T-helper 2 cell treated with Interferon-gamma antibody and Interleukin-4, amounts not matched to agents 5 μg/mL and 100 μg/mL, for 36 hours (primary cell): ENCODE results near the gene MYL5.
"Not testable (repeated sequence)": the region's sequence is repeated elsewhere in the genome, so short reads cannot be mapped to it uniquely, and the experiment has no call there.

Experiments
- DNase-seq: peaks from one replicate; pipeline ENCODE4 v3.0.0; 2021; ENCODE audit warnings: low spot score
- H3K27ac Mint-ChIP-seq: one replicate; pipeline ENCODE4 v1.8.0; 2021; ENCODE audit warnings: mild to moderate bottlenecking, mixed read lengths
- H3K27me3 Mint-ChIP-seq: one replicate; pipeline ENCODE4 v1.8.0; 2021; ENCODE audit warnings: low read depth, mixed read lengths
- H3K36me3 Mint-ChIP-seq: one replicate; pipeline ENCODE4 v1.8.0; 2021; ENCODE audit warnings: low read depth, mixed read lengths
- H3K4me1 Mint-ChIP-seq: one replicate; pipeline ENCODE4 v1.8.0; 2021; ENCODE audit warnings: low read depth, mixed read lengths
- H3K4me3 Mint-ChIP-seq: one replicate; pipeline ENCODE4 v1.8.0; 2022; ENCODE audit warnings: mild to moderate bottlenecking, moderate library complexity, mixed read lengths
- H3K9me3 Mint-ChIP-seq: one replicate; pipeline ENCODE4 v1.8.0; 2021; ENCODE audit warnings: mixed read lengths

Gene MYL5

DNA sequence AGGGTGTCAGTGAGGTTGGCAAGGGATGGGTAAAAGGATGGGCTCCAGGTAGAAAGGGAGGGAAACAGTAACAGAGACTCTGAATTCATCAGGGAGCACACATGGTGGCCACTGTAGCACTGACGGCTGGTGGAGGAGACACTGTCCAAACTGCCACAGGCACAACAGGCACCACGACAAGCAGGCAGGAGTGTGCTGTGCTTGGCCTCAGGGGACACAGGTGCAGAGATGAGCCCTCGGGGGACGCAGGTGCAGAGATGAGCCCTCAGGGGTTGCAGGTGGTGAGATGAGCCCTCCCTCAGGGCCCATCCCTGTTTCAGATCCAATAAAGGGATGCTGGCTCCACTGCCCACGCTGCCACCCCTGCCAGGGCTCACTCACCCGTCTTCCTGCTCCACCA is 41.4 kb upstream of the MYL5 start:
- Mint-ChIP-seq H3K27ac (no peak overlapping the region), H3K9me3 (peaks cover 20% of the 10 kb centered on the region), H3K4me3 (no peak overlapping the region), H3K4me1 (no peaks in the 10 kb centered on the region), H3K36me3 (no peaks in the 10 kb centered on the region), H3K27me3 (no peaks in the 10 kb centered on the region)
- DNase-seq: no peak

DNA sequence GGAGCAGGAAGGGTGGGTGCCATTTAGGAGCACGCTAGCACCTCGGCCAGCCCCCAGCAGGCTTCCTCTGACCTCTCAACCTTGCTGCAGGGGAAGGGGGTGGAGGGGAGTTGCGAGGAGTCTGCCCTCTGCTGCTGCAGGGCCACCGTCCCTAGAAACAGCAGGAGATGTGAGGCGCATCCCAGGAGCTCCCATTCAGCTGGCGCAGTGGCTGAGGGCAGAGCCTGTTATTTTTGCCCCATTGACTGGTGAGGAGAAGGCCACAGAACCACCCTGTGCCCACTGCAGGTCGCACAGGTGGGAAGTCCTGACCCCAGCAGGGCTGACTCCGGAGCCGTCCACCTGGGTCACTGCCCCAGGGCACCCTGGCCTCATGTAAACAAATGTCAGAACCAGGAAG is 40.9 kb upstream of the MYL5 start:
- no peak overlapping the region for H3K4me3 Mint-ChIP-seq
- no peaks in the 10 kb centered on the region for H3K27me3 Mint-ChIP-seq

DNA sequence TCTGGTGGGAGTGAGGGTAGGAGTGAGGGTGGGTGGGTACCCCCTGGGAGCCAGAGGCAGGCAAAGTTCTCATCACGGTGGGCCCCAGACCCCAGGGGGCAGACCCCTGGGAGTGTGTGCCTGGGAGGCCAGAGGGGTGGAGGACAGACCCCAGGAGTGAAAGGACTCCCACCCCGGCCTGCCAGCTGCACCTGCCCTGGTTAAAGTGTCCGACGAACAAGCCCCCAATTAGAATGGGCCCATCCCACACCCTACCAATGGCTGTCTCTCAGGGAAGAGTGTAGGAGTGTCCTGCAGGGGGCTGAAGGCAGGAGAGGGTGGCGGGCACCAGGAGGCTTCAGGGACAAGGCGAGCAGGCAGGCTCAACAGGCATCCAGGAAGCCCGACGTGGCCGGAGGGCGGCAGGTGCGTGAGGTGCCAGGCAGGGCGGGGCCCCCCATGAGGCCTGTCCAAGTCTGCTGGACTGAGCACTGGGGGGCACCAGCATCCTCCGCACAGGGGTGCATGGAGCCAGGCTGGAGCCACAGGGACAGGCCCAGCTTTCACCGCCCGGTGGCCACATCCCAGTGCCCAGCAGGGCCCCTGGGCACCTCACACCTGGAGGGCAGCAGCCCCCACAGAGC is 40.3 kb upstream of the MYL5 start:
- Mint-ChIP-seq H3K27ac (no peak overlapping the region), H3K27me3 (no peaks in the 10 kb centered on the region), H3K9me3 (peaks cover 20% of the 10 kb centered on the region), H3K4me1 (no peaks in the 10 kb centered on the region), H3K36me3 (no peaks in the 10 kb centered on the region), H3K4me3 (no peak overlapping the region)
- DNase-seq: no peak

More for the DNA sequence above, 40.9 kb upstream of the MYL5 start:
- no peaks in the 10 kb centered on the region for H3K4me1 Mint-ChIP-seq
- H3K36me3 Mint-ChIP-seq: no peaks in the 10 kb centered on the region
- H3K9me3 Mint-ChIP-seq: peaks cover 20% of the 10 kb centered on the region
- H3K27ac Mint-ChIP-seq: no peak overlapping the region
- DNase-seq: no peak

GRCh38 chr4:634599-634985 is 39.8 kb upstream of the MYL5 start:
- Mint-ChIP-seq H3K27me3 (no peaks in the 10 kb centered on the region), H3K4me3 (no peak overlapping the region), H3K9me3 (peaks cover 20% of the 10 kb centered on the region), H3K27ac (no peak overlapping the region), H3K4me1 (no peaks in the 10 kb centered on the region), H3K36me3 (no peaks in the 10 kb centered on the region)
- no peak for DNase-seq

DNA sequence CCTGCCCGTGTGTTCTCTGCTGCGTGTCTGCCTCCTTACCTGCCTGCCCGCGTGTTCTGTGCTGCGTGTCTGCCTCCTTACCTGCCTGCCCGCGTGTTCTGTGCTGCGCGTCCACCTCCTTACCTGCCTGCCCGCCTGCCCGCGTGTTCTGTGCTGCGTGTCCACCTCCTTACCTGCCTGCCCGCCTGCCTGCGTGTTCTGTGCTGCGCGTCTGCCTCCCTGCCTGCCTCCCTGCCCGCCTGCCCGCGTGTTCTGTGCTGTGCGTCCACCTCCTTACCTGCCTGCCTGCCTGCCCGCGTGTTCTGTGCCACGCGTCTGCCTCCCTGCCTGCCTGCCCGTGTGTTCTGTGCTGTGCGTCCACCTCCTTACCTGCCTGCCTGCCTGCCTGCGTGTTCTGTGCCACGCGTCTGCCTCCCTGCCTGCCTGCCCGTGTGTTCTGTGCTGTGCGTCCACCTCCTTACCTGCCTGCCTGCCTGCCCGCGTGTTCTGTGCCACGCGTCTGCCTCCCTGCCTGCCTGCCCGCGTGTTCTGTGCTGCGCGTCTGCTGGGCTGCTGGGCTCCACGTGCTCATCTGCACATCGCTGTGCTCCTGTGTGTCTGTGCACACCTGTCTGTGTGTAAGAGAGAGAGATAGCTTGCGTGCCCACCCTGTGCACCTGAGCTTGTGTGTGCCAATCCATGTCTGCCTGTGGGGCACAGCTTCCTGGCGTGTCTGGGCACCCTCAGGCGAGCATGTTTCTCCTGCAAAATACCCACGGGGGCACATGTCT is 39.1 kb upstream of the MYL5 start:
- not testable (repeated sequence) for H3K4me1 Mint-ChIP-seq

GRCh38 chr4:635851-636627 is 38.3 kb upstream of the MYL5 start:
- H3K9me3 Mint-ChIP-seq: peaks cover 16% of the 10 kb centered on the region
- no peaks in the 10 kb centered on the region for H3K36me3 Mint-ChIP-seq
- no peak overlapping the region for H3K27ac Mint-ChIP-seq
- no peak for DNase-seq
- no peaks in the 10 kb centered on the region for H3K4me1 Mint-ChIP-seq
- H3K4me3 Mint-ChIP-seq: no peak overlapping the region
- H3K27me3 Mint-ChIP-seq: no peaks in the 10 kb centered on the region

More for the DNA sequence above, 39.1 kb upstream of the MYL5 start:
- DNase-seq, H3K27ac Mint-ChIP-seq, H3K27me3 Mint-ChIP-seq, H3K36me3 Mint-ChIP-seq, H3K4me3 Mint-ChIP-seq: not testable (repeated sequence)
- peaks cover 20% of the 10 kb centered on the region for H3K9me3 Mint-ChIP-seq

DNA sequence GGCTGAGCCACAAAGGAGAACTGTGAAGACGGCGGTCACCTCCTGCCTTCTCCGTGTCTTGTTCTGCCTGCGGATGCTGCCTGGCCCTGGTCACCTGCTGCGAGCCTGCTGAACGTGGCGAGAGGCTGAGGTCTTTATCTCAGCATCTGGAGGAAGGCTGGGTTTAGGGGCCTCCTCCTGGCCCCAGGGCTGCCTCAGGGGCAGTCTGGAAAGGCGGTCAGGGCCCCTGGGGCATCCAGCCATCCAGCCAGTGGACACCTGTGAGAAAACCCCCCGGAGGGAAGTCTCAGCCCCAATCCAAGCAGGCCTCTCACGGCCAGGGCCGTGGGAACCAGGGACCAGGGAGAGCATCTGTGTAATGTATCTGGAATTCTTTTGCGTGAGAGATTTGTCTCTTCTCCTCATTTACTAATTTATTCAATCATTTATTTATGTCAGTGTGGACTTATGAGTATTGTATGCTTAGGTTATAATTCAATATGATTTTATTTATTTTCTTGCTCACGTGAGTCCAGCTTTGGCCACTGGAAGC is 37.6 kb upstream of the MYL5 start:
- no peak overlapping the region for H3K4me3 Mint-ChIP-seq
- DNase-seq: no peak
- no peak overlapping the region for H3K27ac Mint-ChIP-seq
- H3K36me3 Mint-ChIP-seq: no peaks in the 10 kb centered on the region
- no peaks in the 10 kb centered on the region for H3K4me1 Mint-ChIP-seq
- H3K27me3 Mint-ChIP-seq: no peaks in the 10 kb centered on the region
- H3K9me3 Mint-ChIP-seq: peaks cover 11% of the 10 kb centered on the region

DNA sequence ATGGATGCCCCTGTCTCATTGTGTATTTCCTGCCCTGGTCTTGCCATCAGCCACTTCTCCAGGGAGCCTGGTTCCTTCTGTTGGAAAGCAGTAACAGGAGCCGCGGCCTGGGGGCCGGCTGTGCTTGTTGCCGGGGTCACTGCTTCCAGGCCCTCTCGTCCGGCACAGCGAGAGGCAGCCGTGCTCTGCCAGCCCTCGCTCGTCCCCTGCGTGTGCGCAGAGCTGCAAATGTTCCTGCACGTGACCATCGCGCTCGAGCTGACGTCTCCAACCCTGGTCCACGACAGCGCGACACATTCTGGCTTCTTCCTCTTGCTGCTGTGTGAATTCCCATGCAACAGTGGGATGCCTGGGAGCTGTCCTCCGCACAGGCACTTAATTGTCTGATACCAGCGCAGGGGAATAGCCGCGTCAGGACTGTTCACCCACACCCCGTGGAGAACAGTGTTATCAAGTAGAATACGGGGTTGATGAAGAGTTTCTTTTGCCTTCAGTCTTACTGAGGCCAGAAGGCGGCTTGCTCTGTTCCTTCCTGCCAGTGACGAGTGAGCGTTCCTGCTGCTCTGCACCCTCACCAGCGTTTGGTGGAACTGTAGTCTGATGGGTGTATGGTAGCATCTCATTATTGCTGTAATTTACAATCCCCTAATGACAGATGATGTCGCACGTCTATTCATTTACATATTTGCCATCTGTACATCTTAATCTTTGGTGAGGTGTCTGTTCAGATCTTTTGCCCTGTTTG is 36.6 kb upstream of the MYL5 start:
- H3K27me3 Mint-ChIP-seq: no peaks in the 10 kb centered on the region
- peaks cover 2% of the 10 kb centered on the region for H3K9me3 Mint-ChIP-seq
- H3K4me3 Mint-ChIP-seq: no peak overlapping the region
- H3K27ac Mint-ChIP-seq: no peak overlapping the region
- no peak for DNase-seq
- no peaks in the 10 kb centered on the region for H3K4me1 Mint-ChIP-seq
- H3K36me3 Mint-ChIP-seq: no peaks in the 10 kb centered on the region

GRCh38 chr4:642366-642765 is 32.0 kb upstream of the MYL5 start:
- H3K4me3 Mint-ChIP-seq, DNase-seq, H3K27me3 Mint-ChIP-seq, H3K36me3 Mint-ChIP-seq, H3K4me1 Mint-ChIP-seq, H3K27ac Mint-ChIP-seq: not testable (repeated sequence)
- H3K9me3 Mint-ChIP-seq: peaks cover 12% of the 10 kb centered on the region

GRCh38 chr4:646460-646859 is 27.9 kb upstream of the MYL5 start:
- no peaks in the 10 kb centered on the region for H3K36me3 Mint-ChIP-seq
- H3K27me3 Mint-ChIP-seq: no peaks in the 10 kb centered on the region
- DNase-seq: no peak
- peaks cover 12% of the 10 kb centered on the region for H3K9me3 Mint-ChIP-seq
- no peak overlapping the region for H3K27ac Mint-ChIP-seq
- no peaks in the 10 kb centered on the region for H3K4me1 Mint-ChIP-seq
- H3K4me3 Mint-ChIP-seq: peak overlapping the region; percentile 49

DNA sequence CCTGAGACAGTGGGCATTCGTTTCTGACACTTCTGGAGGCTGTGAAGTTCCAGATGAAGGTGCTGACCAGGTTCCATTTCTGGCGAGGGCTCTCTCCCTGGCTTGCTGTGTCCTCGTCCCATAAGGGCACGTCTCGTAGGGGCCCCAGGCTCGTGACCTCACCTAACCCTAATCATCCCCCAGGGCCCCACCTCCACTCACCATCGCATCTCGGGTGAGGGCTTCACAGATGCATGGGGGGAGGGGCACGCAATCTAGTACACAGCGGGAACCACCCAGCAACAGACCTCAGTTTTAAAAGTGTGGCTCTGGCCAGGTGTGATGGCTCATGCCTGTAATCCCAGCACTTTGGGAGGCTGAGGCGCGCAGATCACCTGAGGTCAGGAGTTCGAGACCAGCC is 26.9 kb upstream of the MYL5 start:
- no peak for DNase-seq
- Mint-ChIP-seq H3K27me3 (no peaks in the 10 kb centered on the region), H3K27ac (no peak overlapping the region), H3K4me3 (no peak overlapping the region), H3K36me3 (no peaks in the 10 kb centered on the region), H3K9me3 (peaks cover 12% of the 10 kb centered on the region), H3K4me1 (no peaks in the 10 kb centered on the region)

GRCh38 chr4:648579-649292 is 25.6 kb upstream of the MYL5 start:
- Mint-ChIP-seq H3K36me3 (no peaks in the 10 kb centered on the region), H3K9me3 (peaks cover 12% of the 10 kb centered on the region), H3K4me1 (no peaks in the 10 kb centered on the region), H3K27ac (no peak overlapping the region), H3K27me3 (no peaks in the 10 kb centered on the region), H3K4me3 (no peak overlapping the region)
- no peak for DNase-seq

DNA sequence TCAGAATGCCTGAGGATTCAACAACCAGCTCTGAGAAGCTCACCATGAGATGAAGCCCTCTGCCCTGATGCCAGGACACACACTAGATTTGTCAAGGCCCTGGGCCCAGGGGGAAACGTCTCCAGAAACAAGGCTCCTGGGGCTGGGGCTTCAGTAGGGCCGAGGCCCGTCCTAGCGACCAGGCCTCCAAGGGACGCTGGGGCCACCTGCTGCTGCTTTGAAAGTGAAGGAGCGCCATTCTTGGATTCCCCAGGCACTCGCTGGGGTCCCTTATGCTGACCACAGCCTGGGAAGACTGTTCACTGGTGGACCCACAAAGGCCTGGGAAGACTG is 25.1 kb upstream of the MYL5 start:
- no peak for DNase-seq
- Mint-ChIP-seq H3K27ac (no peak overlapping the region), H3K27me3 (no peaks in the 10 kb centered on the region), H3K9me3 (peaks cover 8% of the 10 kb centered on the region), H3K36me3 (no peaks in the 10 kb centered on the region), H3K4me3 (no peak overlapping the region), H3K4me1 (no peaks in the 10 kb centered on the region)
